Liver (tissue), 3 donors: ENCODE results near the gene GPR4.

Experiments used
- ATF3 ChIP-seq: IDR thresholded peaks from 2 replicates; pipeline ENCODE4 v1.6.1; 2016; ENCODE audit warnings: antibody characterized with exemption
- EGR1 ChIP-seq, 2 donors: IDR thresholded peaks; 2 replicates each; pipeline ENCODE4 v1.6.1; 2016 to 2018; ENCODE audit warnings: antibody characterized with exemption in 2 of 2, low read depth in 2 of 2
- GABPA ChIP-seq, 2 donors: IDR thresholded peaks in 1 of 2; conservative IDR thresholded peaks in 1 of 2; 2 replicates each; pipeline ENCODE4 v1.6.1; 2016; ENCODE audit warnings: antibody characterized with exemption in 2 of 2, mild to moderate bottlenecking in 1 of 2, moderate library complexity in 1 of 2
- HNF4A ChIP-seq, 2 donors: conservative IDR thresholded peaks; 2 replicates each; pipeline ENCODE4 v1.6.1; 2016; ENCODE audit warnings: antibody characterized with exemption in 2 of 2, mild to moderate bottlenecking in 2 of 2
- JUND ChIP-seq, 2 donors: IDR thresholded peaks; 2 replicates each; pipeline ENCODE4 v1.6.1; 2016; ENCODE audit warnings: antibody characterized with exemption in 2 of 2
- RAD21 ChIP-seq, 2 donors: IDR thresholded peaks; 2 replicates each; pipeline ENCODE4 v1.6.1; 2016; ENCODE audit warnings: antibody characterized with exemption in 2 of 2, mild to moderate bottlenecking in 2 of 2
- RXRA ChIP-seq, 2 donors: IDR thresholded peaks; 2 replicates each; pipeline ENCODE4 v1.6.1; 2017 to 2018; ENCODE audit warnings: antibody characterized with exemption in 2 of 2, mild to moderate bottlenecking in 1 of 2
- SP1 ChIP-seq: IDR thresholded peaks from 2 replicates; pipeline ENCODE4 v1.6.1; 2018; ENCODE audit warnings: antibody characterized with exemption, mild to moderate bottlenecking
- TAF1 ChIP-seq: conservative IDR thresholded peaks from 2 replicates; pipeline ENCODE4 v1.6.1; 2016; ENCODE audit warnings: antibody characterized with exemption, mild to moderate bottlenecking
- YY1 ChIP-seq: IDR thresholded peaks from 2 replicates; pipeline ENCODE4 v1.6.1; 2016; ENCODE audit warnings: antibody characterized with exemption, mild to moderate bottlenecking
- TF ChIP-seq, protein P1 (sequence below): IDR thresholded peaks from 2 replicates; pipeline ENCODE4 v1.6.1; 2016; ENCODE audit warnings: antibody characterized with exemption
- TF ChIP-seq, protein P2 (sequence below): fragments of 150-350 bp; IDR thresholded peaks from 2 replicates; pipeline ENCODE4 v1.5.1; 2017; ENCODE audit warnings: improper control_type of control experiment, low read depth, low read length; ENCODE audit not compliant: missing input control
- TF ChIP-seq, protein P3 (sequence below): IDR thresholded peaks from 2 replicates; pipeline ENCODE4 v1.6.1; 2016; ENCODE audit warnings: antibody characterized with exemption, mild to moderate bottlenecking
- donor health status: healthy.
- donor health status: healthy.

DNA sequence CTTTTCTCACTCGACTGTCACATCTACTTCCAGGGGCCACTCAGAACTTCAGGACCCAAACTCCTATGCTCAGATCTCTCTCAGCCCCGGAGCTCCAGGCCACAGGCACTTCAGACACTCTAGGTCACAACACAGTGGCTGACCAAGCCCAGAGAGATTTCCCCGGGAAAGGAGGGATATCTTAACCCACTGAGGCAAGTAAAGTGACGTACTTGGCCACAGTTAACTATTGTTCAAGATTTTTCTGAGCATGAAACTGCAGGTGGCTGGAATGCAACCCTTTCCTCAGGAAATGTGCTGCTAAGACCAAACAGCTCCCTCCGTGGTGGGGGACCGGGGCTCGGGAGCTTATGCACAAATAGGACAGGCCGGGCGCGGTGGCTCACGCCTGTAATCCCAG is 41.3 kb downstream of the GPR4 start:
- TF ChIP-seq RXRA (IDR thresholded peaks at IDR 0.05) (no peak), SP1 (no peak), JUND (IDR thresholded peaks at IDR 0.05) (no peak), RAD21 (IDR thresholded peaks at IDR 0.05) (no peak), YY1 (no peak), TAF1 (no peak), ATF3 (no peak), GABPA (IDR thresholded peaks at IDR 0.05 in 1 of 2, conservative IDR thresholded peaks at IDR 0.05 in 1 of 2) (no peak), EGR1 (IDR thresholded peaks at IDR 0.05; ENCODE audit: low read depth in 2 of 2) (no peak), HNF4A (conservative IDR thresholded peaks at IDR 0.05) (no peak)
- TF ChIP-seq, protein P1, sequence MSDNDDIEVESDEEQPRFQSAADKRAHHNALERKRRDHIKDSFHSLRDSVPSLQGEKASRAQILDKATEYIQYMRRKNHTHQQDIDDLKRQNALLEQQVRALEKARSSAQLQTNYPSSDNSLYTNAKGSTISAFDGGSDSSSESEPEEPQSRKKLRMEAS, result no peak
- TF ChIP-seq, protein P2, sequence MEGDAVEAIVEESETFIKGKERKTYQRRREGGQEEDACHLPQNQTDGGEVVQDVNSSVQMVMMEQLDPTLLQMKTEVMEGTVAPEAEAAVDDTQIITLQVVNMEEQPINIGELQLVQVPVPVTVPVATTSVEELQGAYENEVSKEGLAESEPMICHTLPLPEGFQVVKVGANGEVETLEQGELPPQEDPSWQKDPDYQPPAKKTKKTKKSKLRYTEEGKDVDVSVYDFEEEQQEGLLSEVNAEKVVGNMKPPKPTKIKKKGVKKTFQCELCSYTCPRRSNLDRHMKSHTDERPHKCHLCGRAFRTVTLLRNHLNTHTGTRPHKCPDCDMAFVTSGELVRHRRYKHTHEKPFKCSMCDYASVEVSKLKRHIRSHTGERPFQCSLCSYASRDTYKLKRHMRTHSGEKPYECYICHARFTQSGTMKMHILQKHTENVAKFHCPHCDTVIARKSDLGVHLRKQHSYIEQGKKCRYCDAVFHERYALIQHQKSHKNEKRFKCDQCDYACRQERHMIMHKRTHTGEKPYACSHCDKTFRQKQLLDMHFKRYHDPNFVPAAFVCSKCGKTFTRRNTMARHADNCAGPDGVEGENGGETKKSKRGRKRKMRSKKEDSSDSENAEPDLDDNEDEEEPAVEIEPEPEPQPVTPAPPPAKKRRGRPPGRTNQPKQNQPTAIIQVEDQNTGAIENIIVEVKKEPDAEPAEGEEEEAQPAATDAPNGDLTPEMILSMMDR, result no peak
- TF ChIP-seq, protein P3, sequence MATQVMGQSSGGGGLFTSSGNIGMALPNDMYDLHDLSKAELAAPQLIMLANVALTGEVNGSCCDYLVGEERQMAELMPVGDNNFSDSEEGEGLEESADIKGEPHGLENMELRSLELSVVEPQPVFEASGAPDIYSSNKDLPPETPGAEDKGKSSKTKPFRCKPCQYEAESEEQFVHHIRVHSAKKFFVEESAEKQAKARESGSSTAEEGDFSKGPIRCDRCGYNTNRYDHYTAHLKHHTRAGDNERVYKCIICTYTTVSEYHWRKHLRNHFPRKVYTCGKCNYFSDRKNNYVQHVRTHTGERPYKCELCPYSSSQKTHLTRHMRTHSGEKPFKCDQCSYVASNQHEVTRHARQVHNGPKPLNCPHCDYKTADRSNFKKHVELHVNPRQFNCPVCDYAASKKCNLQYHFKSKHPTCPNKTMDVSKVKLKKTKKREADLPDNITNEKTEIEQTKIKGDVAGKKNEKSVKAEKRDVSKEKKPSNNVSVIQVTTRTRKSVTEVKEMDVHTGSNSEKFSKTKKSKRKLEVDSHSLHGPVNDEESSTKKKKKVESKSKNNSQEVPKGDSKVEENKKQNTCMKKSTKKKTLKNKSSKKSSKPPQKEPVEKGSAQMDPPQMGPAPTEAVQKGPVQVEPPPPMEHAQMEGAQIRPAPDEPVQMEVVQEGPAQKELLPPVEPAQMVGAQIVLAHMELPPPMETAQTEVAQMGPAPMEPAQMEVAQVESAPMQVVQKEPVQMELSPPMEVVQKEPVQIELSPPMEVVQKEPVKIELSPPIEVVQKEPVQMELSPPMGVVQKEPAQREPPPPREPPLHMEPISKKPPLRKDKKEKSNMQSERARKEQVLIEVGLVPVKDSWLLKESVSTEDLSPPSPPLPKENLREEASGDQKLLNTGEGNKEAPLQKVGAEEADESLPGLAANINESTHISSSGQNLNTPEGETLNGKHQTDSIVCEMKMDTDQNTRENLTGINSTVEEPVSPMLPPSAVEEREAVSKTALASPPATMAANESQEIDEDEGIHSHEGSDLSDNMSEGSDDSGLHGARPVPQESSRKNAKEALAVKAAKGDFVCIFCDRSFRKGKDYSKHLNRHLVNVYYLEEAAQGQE, result no peak
